Measurements from ENCODE around the gene SLC35G6. TPM values are rescaled to one million over a fixed set of nuclear protein-coding genes. Genes with fewer than 3 reads are reported as not detected.
A peak's percentile ranks its signal among the peaks of the same experiment; 100 is the strongest.

SLC35G6 gene
- total and polyA plus RNA-seq, 4 donors = not detected

DNA sequence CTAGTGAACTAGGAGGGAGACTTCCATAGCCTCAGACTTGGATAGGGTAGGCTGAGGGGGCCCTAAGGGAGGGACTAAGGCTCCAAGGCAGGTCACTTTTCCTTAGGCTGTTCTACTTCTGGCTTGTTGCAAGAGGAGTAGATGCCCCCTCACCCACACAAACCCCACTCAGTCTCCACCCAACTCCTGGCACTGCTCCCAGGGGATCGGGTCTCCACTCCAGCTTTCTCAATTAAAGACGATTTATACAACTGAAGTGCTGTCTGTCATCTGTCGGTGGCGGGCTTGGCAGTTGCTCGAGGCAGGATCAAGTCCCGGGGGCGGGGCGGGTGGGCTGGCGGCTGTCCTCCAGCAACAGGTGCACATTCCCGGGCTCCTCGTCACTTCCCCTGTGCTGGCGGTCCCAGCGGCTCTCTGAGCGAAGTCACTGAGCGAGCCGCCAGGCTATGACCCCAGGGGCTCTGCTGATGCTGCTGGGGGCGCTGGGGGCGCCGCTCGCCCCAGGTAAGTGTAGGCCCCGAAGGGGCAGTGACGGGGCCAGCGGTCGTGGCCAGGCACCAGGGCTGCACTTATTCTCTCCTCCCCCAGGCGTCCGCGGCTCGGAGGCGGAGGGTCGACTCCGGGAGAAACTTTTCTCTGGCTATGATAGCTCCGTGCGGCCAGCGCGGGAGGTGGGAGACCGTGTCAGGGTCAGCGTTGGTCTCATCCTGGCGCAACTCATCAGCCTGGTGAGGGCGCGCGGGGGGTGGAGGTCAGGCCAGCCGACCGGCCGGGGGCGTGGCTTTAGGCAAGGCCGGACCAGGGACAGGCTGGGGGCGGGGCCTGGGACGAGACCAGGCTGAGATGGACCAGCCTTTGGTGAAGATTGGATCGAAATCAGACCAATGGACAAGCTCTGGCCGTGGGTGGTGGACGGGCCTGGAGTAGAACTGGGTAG is 36.3 kb upstream of the SLC35G6 start, which contains the start of gene CHRNB1:
Gene CHRNB1 (plus strand): TSS at position 380 of the 937 bp plus-strand sequence. CDS start 67 bp downstream, at position 447.
- peaks cover 14 to 29% (median 23%) of the 10 kb centered on the region in 4 donors for H3K4me1 ChIP-seq (ENCODE audit: control insufficient read depth in 4 of 4, insufficient read depth in 4 of 4, low read length in 3 of 4)
- no peaks in the 10 kb centered on the region for H3K36me3 ChIP-seq (ENCODE audit: control insufficient read depth in 4 of 4, insufficient read depth in 3 of 4, low read depth in 1 of 4, low read length in 3 of 4)
- peak; percentile 83 for DNase-seq (ENCODE audit: low spot score)
- no peaks in the 10 kb centered on the region for H3K27me3 ChIP-seq (ENCODE audit: control insufficient read depth in 4 of 4, insufficient read depth in 4 of 4, low read length in 3 of 4)
- TF ChIP-seq HNF4A (conservative IDR thresholded peaks at IDR 0.05) = peak in 1 of 2 donors; percentile 16
- no peak for TF ChIP-seq MAX (IDR thresholded peaks at IDR 0.05)
- no peak for TF ChIP-seq ZBTB33 (IDR thresholded peaks at IDR 0.05)
- no peak for TF ChIP-seq YY1 (IDR thresholded peaks at IDR 0.05)
- TF ChIP-seq FOXA2 (IDR thresholded peaks at IDR 0.05) = no peak
- TF ChIP-seq GABPA (IDR thresholded peaks at IDR 0.05 in 1 of 2, conservative IDR thresholded peaks at IDR 0.05 in 1 of 2) = no peak
- peak in 1 of 2 donors; percentile 43 for TF ChIP-seq RAD21 (IDR thresholded peaks at IDR 0.05)
- TF ChIP-seq, protein P1, sequence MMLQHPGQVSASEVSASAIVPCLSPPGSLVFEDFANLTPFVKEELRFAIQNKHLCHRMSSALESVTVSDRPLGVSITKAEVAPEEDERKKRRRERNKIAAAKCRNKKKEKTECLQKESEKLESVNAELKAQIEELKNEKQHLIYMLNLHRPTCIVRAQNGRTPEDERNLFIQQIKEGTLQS (IDR thresholded peaks at IDR 0.05) = no peak
- TF ChIP-seq SP1 (IDR thresholded peaks at IDR 0.05) = peak; percentile 68
- TF ChIP-seq HNF4G (IDR thresholded peaks at IDR 0.05) = no peak
- TF ChIP-seq NR2F2 (IDR thresholded peaks at IDR 0.05) = peak; percentile 30
- TF ChIP-seq JUND (IDR thresholded peaks at IDR 0.05) = no peak
- TF ChIP-seq, protein P2, sequence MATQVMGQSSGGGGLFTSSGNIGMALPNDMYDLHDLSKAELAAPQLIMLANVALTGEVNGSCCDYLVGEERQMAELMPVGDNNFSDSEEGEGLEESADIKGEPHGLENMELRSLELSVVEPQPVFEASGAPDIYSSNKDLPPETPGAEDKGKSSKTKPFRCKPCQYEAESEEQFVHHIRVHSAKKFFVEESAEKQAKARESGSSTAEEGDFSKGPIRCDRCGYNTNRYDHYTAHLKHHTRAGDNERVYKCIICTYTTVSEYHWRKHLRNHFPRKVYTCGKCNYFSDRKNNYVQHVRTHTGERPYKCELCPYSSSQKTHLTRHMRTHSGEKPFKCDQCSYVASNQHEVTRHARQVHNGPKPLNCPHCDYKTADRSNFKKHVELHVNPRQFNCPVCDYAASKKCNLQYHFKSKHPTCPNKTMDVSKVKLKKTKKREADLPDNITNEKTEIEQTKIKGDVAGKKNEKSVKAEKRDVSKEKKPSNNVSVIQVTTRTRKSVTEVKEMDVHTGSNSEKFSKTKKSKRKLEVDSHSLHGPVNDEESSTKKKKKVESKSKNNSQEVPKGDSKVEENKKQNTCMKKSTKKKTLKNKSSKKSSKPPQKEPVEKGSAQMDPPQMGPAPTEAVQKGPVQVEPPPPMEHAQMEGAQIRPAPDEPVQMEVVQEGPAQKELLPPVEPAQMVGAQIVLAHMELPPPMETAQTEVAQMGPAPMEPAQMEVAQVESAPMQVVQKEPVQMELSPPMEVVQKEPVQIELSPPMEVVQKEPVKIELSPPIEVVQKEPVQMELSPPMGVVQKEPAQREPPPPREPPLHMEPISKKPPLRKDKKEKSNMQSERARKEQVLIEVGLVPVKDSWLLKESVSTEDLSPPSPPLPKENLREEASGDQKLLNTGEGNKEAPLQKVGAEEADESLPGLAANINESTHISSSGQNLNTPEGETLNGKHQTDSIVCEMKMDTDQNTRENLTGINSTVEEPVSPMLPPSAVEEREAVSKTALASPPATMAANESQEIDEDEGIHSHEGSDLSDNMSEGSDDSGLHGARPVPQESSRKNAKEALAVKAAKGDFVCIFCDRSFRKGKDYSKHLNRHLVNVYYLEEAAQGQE (IDR thresholded peaks at IDR 0.05) = peak; percentile 68
- TF ChIP-seq RXRA (IDR thresholded peaks at IDR 0.05) = peak; percentile 44 to 45
- no peak for TF ChIP-seq TAF1 (conservative IDR thresholded peaks at IDR 0.05)
- TF ChIP-seq EGR1 (IDR thresholded peaks at IDR 0.05; ENCODE audit: low read depth in 2 of 2) = no peak
- no peak for TF ChIP-seq CTCF (IDR thresholded peaks at IDR 0.05; ENCODE audit: low read depth, low read length, missing input control)
- TF ChIP-seq FOXA1 (IDR thresholded peaks at IDR 0.05) = no peak
- peak within 1 kb of the TSS; percentile 34 to 73 (median 68) for H3K4me3 ChIP-seq (ENCODE audit: low read depth in 1 of 3, low read length in 3 of 3)
- WGBS = 5% methylated on average over 51 of the region's 51 CpGs
- H3K9me3 ChIP-seq (ENCODE audit: control insufficient read depth in 4 of 4, low read length in 3 of 4) = no peaks in the 10 kb centered on the region
- H3K9ac ChIP-seq (ENCODE audit: low read depth in 1 of 2, low read length in 2 of 2) = peak within 1 kb of the TSS in 1 of 2 donors; percentile 45
- peak within 1 kb of the TSS; percentile 80 to 92 for H3K27ac ChIP-seq (ENCODE audit: low read depth in 1 of 2, low read length in 2 of 2)

Measured in liver (tissue), 9 donors.